NCI-H2081 treated with DMSO at 0.1 percent for 48 hours (cell line): ENCODE measurements around the gene UGCG.
"Not testable (repeated sequence)": the region's sequence is repeated elsewhere in the genome, so short reads cannot be mapped to it uniquely, and the experiment has no call there.

Source experiments
- DNase-seq: peaks from one replicate; lab custom pipeline; 2025; lab: John Stamatoyannopoulos, UW

UGCG gene

DNA sequence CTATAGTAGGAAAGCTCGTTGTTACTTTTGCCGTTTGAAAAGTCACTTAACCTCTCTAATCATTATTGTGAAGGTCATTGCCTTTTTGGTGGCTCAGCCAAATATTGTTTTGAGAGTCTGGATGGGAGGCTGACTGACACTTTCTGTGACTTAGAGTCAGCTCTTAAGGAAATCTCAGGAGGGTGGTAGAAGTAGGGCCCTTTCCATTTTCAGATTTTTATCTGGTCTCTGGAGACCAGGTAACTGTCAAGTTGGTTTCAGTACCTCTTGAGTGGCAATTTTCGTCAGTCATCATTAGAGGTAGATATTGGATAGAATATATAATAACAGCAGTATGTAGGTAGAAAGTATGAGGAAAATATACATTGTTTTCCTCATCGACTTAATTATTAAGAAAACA, 23.3 kb downstream of the UGCG start:
- DNase-seq: no peak

DNA sequence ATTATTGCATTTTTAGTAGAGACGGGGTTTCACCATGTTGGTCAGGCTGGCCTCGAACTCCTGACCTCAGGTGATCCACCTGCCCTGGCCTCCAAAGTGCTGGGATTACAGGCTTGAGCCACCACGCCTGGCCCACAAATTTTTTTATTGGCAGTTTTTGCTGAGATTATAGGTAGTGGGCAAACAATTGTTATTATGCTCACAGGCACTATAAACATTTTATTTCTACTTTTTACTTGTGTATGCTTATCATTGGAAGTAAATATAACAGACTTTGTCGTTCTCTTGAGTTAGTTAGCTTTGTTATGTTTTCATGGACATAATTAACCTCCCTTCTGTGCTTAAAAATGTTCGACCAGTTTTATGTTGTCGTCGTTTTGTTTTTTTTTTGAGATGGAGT, 23.9 kb downstream of the UGCG start:
- no peak for DNase-seq

DNA sequence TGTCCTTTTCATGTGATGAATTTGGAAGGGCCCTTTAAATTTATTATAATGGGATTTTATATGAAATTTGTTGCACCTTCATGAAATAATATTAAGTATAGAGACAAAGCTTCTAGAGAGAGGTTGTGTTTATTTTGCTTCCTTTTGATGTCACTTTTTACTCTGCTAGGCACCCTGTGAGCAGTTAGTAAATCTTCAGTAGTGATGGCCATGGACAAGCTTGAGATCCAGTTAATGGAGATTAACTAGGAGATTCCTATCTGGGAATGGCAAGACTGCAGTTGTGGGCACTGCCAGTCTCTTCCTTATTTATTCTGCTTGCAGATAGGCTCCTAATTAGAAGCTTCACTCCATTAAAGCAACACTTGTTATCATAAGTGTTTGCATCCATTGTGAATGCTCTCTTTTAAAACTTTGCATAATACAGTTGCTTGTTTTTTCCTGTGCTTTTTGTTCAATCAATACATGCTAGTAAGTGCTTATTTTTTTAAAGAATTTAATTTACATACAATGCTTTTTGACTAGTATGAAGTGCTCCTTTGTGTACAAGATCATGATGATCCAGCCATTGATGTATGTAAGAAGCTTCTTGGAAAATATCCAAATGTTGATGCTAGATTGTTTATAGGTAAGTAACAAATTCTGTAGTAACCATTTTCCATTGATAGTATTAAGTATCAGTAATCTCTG, 25.9 kb downstream of the UGCG start:
- no peak for DNase-seq

DNA sequence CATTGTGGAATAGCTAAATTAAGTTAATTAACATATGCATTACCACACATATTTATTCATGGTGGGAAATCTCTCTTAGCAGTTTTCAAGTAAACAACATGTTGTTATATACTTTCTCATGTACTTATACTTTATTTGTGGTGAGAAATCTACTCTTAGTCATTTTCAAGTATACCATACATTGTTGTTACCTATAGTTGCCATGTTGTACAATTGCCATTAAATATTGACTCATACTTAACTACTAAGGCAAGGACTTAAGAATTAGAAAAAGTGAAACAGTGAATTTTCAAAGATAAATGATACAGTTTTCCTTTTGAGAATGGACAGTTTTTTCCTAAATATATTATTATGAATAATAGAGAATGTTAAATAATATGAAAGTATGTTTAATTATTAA, 27.7 kb downstream of the UGCG start:
- no peak for DNase-seq

DNA sequence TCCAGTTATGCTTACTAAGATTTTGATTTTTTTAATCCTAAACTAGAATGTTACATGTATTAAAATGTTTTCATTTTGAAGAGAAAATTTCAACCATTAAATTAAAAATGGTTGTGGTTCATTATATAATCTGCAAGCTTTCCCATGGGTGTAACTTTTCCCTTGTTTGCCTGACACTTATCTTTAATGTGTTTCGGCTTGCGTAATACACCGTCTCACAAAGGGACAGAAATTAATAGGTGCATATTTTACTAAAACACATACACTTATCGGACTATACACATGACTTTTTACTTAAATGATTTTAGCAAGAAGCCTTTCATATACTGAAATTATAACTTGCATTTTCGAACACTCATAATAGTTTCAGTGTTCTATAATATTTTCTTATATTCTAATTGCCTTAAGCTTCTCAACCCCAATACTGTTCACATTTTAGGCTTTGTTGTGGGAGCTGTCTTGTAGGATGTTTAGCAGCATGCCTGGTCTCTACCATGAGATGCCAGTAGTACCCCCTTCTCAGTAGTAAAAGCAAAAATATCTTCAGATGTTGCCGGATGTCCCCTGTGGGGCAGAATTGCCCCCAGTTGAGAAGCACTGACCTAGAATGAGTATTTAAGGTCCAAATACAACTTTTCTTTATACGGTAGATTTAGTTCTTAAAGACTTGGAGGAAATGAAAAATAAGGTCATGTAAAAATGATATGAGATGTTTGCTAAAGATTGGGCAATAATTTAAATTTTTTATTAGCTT, 28.6 kb downstream of the UGCG start:
- DNase-seq: no peak

DNA sequence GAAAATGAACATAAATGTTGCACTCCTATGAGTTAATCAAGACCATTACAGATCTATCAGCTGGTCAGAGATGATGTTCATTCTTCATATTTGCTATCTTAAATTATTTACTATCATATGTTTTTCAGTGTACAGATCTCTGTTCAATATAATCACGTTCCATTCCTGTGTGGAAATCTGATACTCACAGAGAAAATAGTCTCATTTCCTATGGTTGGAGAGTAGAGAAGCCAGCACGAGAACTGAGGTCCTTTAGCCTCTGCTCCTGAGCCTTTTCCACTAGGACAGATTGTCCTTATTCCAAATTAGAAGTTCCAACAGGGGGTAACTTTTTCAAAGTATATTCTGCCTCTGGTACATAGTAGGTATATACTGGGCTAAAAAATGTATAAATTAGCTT, 29.2 kb downstream of the UGCG start:
- DNase-seq: no peak

DNA sequence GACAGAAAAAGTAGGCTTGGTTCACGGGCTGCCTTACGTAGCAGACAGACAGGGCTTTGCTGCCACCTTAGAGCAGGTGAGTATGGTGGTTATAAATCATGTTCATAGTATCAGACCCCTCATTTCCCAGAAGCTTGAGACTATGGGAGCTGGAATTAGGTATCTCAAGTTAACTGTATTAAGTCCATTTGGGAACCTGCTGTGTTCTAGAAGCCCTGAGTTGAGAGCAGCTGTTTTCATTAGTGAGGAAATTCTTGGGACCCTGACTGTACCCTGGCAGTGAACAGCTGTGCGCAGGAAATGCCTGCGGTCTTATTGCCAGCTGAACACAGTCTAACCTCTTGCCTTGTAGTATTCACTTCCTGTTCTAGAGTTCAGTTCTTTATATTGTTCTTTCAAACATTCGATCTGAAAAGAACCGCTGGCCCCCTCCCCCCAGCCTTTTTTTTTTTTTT, 29.8 kb downstream of the UGCG start:
- no peak for DNase-seq

DNA sequence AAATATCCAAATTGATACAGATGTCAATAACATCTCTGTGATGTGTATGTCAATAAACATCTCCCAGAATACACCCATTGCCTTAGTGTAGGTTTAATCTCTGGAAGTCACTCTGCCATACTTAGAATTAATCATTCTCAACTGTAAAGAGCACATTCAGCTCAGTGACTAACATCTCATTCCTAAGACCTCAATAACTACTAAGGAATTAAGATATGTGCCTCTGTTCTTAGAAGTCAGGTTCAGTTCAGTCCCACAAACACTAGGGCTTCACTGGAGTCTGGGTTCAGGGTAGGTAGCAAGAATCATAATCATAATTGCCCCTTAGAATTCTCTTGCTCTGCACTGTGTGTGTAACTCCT, 31.7 kb downstream of the UGCG start:
- no peak for DNase-seq

DNA sequence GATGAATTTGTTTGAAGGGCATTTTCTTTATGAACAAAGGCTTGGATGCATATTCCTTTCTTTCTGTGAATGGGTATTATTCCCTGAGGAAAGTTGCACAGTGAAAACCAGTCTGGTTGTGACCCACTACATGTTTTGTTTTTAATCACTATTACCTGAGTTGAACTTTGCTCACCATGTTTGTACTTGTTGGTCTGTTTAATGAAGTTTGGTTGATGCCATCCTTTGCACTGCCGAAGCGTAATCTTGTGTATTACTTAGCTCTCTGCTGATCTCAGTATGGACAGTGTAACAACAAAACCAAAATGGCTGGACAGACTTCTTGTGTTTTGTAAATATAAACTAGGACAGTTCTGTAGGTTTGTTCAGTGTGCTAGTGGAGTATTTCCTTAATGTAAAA, 38.1 kb downstream of the UGCG start:
- no peak for DNase-seq

DNA sequence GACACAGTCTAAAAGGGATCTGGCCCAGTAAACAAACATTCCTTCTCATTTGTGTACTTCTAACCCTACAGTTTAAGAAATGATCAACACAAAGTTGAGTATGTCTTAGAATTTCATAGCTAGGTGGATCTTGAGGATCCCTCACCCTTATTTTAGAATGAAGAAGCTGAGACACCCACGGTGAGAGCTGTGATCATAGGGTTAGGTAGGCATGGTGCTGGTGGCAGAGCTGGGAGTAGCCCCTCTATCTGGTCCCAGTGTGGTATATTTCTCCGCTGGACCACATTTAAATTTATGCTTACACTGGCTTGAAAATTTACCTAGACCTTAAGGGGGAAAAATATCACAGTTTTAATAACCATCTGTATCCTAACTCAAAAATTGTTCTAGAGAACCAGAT, 39.8 kb downstream of the UGCG start:
- no peak for DNase-seq

DNA sequence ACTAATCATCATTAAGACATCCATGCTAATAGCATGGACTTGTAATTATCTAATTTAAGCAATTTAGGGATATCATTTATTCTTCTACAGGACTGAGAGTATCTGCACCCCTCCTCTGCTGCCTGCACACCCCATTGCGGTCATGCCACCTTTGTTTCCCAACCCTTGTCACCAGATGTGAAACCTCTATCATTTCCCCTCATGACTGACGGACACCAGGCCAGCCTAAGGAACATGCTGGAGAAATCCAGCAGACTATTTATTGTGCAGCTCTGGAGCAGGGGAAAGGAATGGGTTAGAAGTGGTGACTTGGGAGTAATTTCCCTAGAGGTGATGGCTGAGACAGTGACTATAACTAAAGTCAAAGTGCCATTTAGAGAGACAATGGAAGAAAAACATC, 40.7 kb downstream of the UGCG start:
- no peak for DNase-seq

DNA sequence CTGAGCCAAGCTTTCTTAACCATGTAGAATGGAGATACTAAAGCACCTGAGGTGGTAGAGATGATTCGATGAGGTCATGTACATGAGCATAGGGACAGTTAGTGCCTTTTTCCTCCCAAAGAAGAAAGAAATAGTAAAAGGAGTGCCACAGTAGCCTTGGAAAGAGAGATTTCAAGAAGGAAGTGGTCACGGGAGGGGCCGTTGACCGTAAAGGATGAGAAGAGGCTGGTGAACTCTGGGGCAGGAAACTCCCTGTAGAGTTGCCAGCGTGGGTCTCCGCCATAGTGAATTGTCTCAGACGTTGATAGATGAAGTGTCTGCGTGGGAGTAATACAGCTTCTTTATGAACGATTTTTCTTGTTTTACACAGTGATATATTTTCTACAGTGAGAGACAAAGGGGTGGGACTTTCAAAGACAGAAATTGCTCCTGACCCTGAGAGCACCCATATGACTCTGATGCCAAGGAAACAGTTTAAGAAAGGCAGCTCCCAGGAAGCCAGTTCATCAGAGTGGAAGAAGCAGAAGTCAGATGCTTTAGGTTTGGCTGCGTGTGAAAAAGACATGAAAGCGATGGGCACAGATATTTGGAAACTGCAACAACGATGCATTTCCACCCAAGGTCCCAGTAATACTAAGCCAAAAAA, 41.3 kb downstream of the UGCG start:
- DNase-seq: no peak

DNA sequence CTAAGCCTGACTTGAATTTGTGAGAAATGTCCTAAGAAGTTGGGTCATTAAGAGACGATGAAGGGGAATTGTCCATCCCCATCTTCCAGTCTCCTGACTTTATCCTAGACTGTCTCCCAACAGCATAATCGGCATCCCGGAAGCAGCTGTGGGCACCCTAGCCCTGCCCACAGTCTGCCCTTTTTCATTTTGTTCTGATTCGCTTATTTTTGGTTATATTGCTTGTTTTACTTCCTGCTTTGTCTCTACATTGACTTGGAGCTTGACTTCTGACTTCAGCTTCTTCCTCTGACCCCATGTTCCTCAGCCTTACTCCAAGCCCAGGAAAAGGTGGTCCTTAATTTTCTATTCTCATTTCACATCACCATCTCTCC, 41.8 kb downstream of the UGCG start:
- no peak for DNase-seq

DNA sequence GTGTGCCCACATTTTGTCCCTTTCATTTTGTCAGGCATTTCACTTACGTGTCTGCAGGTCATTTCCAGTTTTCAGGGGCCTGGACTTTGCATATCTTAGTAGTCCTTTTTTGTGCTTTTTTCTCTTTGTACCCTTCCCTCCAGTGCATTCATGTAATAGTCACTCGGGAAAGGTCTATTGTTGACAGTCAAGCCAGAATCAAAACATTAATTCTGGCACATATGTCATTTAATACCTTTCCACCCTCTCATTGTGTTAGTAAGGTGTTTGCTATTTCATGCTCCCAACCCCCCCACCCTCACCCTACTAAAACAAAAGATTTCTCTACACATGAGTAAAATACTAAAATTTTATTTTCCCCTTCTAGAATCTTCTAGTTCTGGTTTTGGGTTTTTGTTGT, 42.7 kb downstream of the UGCG start:
- DNase-seq: no peak

DNA sequence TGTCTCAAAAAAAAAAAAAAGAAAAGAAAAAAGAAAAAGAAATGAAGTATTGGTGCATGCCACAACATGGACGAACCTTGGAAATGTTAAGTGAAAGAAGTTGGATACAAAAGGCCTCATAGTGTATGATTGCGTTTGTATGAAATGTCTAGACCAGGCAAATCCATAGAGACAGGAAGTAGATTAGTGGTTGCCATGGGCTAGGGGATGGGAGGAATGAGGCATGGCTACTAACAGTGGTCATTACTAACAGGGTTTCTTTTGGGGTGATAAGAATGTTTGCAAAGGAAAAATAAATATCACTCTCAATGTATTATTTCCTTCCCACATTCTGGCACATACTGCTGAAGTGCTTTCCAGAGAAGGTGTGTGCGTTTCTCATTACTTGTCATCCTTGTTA, 44.1 kb downstream of the UGCG start:
- no peak for DNase-seq

DNA sequence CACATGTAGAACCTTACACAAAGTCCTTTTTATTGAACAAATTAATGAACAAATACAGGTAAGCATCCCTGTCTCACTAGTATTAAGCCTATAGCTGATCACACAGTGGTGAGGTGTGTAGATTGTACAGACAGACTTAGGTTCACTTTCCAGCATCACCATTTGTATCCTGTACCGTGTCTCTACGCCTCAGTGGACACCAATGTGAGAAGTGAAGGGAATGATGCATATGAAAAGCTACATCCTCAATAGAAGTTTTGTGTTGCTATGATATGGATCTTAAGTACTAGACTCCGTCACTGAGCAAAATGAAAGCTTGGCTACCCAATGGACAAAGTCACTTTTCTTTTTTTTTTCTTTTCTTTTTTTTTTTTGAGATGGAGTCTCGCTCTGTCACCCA, 46.6 kb downstream of the UGCG start:
- DNase-seq: no peak

DNA sequence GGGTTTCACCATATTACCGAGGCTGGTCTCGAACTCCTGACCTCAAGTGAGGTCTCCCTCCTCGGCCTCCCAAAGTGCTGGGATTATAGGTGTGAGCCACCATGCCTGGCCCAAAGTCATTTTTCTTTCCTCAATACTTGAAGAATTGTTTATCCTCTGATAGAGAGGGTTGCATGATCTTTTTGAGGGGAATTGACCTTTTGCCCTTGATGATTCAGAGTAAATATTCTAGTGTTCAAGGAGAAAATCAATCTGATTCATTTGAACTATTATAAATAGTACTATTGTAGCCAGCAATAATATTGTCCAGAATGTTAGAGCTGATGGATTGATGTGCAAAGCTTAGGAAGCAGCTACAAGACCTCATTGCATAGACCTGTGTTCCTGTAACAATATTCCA, 47.1 kb downstream of the UGCG start:
- DNase-seq: no peak

DNA sequence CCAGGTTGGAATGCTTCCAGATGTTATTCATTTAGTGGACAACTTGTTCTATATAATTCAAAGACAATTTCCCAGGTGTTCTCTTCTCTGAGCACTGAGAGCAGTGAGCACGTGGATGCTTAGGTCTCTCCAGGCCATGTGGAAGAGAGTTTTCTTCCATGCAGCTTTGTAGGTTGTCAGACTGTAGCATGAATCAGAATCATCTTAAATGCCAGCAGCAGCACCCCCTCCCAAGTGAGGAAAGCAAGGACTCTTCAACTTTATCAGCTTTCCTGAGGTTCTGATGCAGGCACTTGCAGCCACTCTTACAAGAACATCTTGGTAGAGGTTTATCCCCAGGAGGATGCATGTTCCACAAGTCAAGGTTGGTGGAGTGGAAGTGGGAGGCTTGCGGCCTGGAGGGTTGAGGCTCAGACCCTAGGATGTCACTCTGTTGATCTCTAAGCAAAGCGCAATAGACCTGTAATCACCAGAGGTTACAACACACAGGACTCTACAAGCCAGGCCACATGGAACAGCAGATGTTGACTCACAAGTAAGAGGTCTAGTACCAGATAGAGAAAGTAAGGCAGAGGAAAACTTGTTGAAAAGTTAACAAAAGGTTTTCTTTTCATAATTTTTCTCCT, 47.7 kb downstream of the UGCG start:
- no peak for DNase-seq

DNA sequence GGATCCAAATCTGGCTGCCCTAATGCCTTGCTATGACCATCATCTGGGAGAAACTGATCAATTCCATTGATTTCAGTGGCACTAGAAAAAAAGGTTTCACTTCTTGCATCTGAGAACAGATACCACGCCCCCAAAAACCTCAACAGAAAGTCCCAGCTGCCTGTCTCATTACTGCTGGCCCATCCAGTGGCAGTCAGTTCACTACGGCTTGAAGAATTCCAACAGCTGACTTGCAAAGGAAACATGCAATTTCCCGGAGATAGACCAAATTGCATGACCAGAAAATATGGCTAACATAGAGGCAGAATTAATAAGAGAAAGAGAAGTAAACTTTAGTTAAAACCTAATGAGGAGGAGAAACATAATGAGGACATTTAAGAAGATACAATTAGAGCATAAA, 48.6 kb downstream of the UGCG start:
- DNase-seq: no peak

DNA sequence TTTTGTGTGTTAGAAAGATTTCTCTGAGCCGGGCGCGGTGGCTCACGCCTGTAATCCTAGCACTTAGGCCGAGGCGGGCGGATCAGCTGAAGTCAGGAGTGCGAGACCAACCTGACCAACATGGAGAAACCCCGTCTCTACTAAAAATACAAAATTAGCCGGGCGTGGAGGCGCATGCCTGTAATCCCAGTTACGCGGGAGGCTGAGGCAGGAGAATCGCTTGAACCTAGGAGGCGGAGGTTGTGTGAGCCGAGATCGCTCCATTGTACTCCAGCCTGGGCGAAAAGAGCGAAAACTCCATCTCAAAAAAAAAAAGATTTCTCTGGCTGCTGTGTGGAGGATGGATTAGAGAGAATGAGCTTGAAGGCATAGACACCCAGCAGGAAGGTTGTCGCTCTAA, 51.5 kb downstream of the UGCG start:
- DNase-seq: not testable (repeated sequence)

DNA sequence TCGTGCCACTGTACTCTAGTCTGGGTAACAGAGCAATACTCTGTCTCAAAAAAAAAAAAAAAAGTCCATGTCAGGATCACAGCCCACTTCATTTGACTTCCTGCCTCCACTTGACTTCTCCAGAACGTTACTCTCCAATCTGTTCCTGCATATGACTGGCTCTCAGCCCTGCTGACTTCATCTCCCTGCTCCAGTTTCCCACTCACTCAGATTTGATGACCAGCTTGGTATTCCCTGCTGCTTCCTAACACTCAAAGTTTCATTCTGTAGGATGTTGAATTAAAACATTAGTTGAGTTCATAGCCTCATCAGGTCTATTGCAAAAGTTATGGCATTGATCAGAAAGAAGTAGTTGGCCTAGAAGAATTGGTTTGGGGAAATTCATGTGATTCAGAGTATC, 52.3 kb downstream of the UGCG start:
- DNase-seq: no peak

DNA sequence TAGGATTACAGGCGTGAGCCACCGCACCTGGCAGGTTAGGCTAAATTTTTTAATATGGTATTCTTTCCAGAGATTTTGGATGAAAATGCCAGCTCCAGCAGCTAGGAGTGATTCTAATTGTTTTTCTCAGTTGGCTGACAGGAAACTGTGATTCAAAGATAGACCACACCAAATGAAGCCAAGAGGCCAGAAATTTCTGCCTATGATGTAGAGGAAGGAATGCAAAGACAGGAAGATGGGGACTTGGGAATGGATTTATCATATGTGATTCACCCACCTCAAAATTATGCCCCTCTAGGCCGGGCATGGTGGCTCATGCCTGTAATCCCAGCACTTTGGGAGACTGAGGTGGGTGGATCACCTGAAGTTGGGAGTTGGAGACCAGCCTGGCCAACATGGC, 53.3 kb downstream of the UGCG start:
- DNase-seq: no peak

DNA sequence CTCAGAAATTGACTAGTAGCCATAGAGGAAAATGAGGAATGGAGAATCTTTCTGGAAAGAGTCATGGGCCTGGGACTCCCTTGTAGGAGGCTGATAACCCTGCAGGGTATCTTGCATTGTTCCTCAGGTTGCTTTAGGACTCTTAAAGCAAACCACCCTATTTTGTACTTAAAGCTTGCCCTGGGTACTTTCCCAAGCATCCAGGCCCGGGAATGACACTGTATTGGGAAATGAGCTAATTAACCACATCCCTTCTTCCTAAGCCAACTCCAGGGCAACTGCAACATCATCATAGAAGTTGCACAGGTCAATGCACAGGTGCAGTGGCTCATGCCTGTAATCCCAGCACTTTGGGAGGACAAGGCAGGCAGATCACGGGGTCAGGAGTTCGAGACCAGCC, 55.9 kb downstream of the UGCG start:
- no peak for DNase-seq
